HL-60 (cell line): Measurements from ENCODE around the gene C13orf42.

Experiments
- DNase-seq, 2 experiments: peaks; one replicate each; pipeline ENCODE4 v3.0.0-alpha.2; 2010 to 2020; ENCODE audit warnings: low read depth in 1 of 2, low spot score in 1 of 2
- H3K27ac ChIP-seq: fragments of 250-450 bp; sonication (Bioruptor Pico); replicated peaks from 2 replicates; pipeline ENCODE4 v1.5.1; 2020; ENCODE audit warnings: mild to moderate bottlenecking, moderate library complexity
- H3K27me3 ChIP-seq: fragments of 250-450 bp; sonication (Bioruptor Pico); 2 replicates; pipeline ENCODE4 v1.5.1; 2021; ENCODE audit warnings: mild to moderate bottlenecking, moderate library complexity; ENCODE audit not compliant: insufficient read depth, poor library complexity, severe bottlenecking
- H3K4me3 ChIP-seq: replicated peaks from 2 replicates; pipeline ENCODE4 v1.5.1; 2011; ENCODE audit warnings: mild to moderate bottlenecking, control low read depth, low read length; ENCODE audit not compliant: insufficient read depth
- GABPA ChIP-seq: IDR thresholded peaks from 2 replicates; pipeline ENCODE4 v1.6.1; 2012; ENCODE audit warnings: low read depth
- POLR2AphosphoS5 ChIP-seq: IDR thresholded peaks from 2 replicates; pipeline ENCODE4 v1.6.1; 2012; ENCODE audit warnings: low read depth
- SPI1 ChIP-seq: IDR thresholded peaks from 2 replicates; pipeline ENCODE4 v1.6.1; 2012; ENCODE audit warnings: low read depth, mild to moderate bottlenecking, borderline replicate concordance
- TF ChIP-seq, protein P1 (sequence below): IDR thresholded peaks from 2 replicates; pipeline ENCODE4 v1.6.1; 2012; ENCODE audit warnings: low read depth; ENCODE audit not compliant: insufficient replicate concordance
- TF ChIP-seq, protein P2 (sequence below): IDR thresholded peaks from one replicate; pipeline ENCODE4 v1.5.1; 2011; ENCODE audit warnings: low read length, control low read depth, inconsistent platforms; ENCODE audit not compliant: insufficient read depth

Gene C13orf42

DNA sequence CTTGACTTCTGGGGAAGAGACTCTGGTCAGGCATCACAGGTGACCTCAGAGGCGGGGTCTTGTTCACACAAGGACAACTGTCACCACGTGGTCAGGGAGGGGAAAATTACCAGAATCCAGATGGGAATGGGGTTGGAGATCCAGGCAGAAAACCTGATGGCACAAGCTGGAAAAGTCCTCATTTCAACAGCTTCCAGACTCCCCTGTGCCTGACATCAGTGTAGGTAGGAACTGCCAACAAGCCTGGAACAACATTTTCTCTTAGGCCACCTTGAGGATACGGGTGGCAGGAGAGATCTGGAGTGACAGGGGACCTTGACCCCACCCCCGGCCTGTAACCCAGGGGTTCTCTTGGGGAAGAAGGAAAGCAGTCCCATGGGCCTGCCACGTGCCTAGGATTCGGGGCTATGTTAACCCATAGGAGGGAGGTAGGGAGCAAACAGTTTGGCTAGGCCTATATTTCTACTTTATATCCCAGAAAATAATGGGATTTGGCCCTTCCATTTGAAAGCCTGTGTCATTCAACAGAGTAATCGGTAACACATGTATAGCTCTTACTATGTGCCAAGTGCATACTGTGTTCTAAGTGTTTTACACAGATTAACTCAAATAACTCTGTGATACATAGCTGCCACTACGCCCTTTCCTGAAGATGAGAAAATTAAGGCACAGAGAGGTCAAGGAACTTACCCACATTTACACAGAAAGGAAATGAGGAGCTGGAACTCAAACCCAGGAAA lies 44.9 kb upstream of the C13orf42 start:
- TF ChIP-seq POLR2AphosphoS5 = no peak
- TF ChIP-seq GABPA = no peak
- TF ChIP-seq, protein P1, sequence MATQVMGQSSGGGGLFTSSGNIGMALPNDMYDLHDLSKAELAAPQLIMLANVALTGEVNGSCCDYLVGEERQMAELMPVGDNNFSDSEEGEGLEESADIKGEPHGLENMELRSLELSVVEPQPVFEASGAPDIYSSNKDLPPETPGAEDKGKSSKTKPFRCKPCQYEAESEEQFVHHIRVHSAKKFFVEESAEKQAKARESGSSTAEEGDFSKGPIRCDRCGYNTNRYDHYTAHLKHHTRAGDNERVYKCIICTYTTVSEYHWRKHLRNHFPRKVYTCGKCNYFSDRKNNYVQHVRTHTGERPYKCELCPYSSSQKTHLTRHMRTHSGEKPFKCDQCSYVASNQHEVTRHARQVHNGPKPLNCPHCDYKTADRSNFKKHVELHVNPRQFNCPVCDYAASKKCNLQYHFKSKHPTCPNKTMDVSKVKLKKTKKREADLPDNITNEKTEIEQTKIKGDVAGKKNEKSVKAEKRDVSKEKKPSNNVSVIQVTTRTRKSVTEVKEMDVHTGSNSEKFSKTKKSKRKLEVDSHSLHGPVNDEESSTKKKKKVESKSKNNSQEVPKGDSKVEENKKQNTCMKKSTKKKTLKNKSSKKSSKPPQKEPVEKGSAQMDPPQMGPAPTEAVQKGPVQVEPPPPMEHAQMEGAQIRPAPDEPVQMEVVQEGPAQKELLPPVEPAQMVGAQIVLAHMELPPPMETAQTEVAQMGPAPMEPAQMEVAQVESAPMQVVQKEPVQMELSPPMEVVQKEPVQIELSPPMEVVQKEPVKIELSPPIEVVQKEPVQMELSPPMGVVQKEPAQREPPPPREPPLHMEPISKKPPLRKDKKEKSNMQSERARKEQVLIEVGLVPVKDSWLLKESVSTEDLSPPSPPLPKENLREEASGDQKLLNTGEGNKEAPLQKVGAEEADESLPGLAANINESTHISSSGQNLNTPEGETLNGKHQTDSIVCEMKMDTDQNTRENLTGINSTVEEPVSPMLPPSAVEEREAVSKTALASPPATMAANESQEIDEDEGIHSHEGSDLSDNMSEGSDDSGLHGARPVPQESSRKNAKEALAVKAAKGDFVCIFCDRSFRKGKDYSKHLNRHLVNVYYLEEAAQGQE = no peak
- TF ChIP-seq, protein P2, sequence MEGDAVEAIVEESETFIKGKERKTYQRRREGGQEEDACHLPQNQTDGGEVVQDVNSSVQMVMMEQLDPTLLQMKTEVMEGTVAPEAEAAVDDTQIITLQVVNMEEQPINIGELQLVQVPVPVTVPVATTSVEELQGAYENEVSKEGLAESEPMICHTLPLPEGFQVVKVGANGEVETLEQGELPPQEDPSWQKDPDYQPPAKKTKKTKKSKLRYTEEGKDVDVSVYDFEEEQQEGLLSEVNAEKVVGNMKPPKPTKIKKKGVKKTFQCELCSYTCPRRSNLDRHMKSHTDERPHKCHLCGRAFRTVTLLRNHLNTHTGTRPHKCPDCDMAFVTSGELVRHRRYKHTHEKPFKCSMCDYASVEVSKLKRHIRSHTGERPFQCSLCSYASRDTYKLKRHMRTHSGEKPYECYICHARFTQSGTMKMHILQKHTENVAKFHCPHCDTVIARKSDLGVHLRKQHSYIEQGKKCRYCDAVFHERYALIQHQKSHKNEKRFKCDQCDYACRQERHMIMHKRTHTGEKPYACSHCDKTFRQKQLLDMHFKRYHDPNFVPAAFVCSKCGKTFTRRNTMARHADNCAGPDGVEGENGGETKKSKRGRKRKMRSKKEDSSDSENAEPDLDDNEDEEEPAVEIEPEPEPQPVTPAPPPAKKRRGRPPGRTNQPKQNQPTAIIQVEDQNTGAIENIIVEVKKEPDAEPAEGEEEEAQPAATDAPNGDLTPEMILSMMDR = no peak
- TF ChIP-seq SPI1 = no peak
- H3K27ac ChIP-seq = no peak overlapping the region
- no peak overlapping the region for H3K4me3 ChIP-seq
- no peaks in the 10 kb centered on the region for H3K27me3 ChIP-seq
- DNase-seq = no peak

DNA sequence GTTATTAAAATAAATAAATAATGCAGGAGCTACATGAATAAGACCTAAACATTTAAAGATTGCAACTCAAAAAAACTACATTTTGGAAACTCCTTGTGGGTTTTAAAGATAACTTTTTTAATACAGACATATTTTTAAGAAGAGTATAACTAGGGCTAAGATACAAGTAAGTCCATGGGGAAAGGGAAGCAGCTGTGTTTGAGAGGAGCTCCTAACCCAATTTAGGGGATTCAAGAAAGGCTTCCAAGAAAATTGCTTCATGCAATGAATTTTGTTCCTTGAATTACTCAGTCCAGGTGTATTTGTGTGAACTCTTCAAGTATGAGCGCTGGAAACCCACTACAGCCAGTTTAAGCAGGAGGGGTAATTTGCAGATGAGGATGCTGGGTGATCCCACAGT lies 44.1 kb upstream of the C13orf42 start:
- DNase-seq = no peak
- peaks cover 2% of the 10 kb centered on the region for H3K27me3 ChIP-seq
- H3K27ac ChIP-seq = no peak overlapping the region
- TF ChIP-seq, protein P2 = no peak
- no peak overlapping the region for H3K4me3 ChIP-seq

DNA sequence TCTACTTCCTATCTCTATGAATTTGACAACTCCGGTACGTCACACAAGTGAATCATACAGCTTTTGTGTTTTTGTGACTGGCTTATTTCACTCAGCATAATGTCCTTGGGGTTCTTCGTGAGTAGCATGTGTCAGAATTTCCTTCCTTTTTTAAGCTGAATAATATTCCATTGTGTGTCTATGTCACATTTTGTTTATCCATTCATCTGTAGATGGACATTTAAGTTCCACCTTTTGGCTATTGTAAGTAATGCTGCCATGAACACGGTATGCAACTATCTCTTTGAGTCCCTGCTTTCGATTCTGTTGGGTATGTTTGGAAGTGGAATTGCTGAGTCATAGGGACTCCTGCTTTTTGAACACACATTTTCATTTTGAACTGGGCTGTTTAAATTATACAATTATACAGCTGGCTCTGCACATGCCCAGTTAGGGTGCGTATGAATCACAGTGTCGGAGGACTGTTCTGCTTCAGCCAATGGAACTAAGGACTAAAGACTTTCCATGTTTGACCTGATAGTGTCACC lies 43.0 kb upstream of the C13orf42 start:
- TF ChIP-seq GABPA = no peak
- TF ChIP-seq SPI1 = no peak
- no peak for TF ChIP-seq POLR2AphosphoS5
- Histone ChIP-seq H3K27ac (no peak overlapping the region), H3K4me3 (no peak overlapping the region)

DNA sequence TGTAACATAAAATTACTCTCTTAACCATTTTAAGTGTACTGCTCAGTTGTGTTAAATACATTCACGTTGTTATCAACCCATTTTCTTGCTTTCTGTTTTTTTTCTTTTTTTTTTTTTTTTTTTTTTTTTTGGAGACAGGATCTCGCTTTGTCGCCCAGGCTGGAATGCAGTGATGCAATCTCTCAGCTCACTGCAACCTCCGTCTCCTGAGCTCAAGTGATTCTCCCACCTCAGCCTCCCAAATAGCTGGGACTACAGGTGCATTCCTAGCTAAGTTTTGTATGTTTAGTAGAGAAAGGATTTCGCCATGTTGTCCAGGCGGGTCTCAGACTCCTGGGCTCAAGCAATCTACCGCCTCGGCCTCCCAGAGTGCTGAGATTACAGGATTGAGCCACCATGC lies 42.5 kb upstream of the C13orf42 start:
- H3K27ac ChIP-seq = no peak overlapping the region
- TF ChIP-seq, protein P1 = no peak
- TF ChIP-seq POLR2AphosphoS5 = no peak
- TF ChIP-seq SPI1 = no peak
- TF ChIP-seq GABPA = no peak
- TF ChIP-seq, protein P2 = no peak
- peaks cover 2% of the 10 kb centered on the region for H3K27me3 ChIP-seq
- no peak for DNase-seq
- H3K4me3 ChIP-seq = no peak overlapping the region

More for the DNA sequence above, 43.0 kb upstream of the C13orf42 start:
- DNase-seq = peak; percentile 15 to 43
- peaks cover 2% of the 10 kb centered on the region for H3K27me3 ChIP-seq
